Inferior parietal cortex (tissue), 1 donor: ENCODE measurements around the gene JCAD.
"Not testable (repeated sequence)": the region's sequence is repeated elsewhere in the genome, so short reads cannot be mapped to it uniquely, and the experiment has no call there.

Experiments used
- DNase-seq: peaks from one replicate; pipeline ENCODE4 v3.0.0-alpha.2; 2016; ENCODE audit errors: extremely low spot score

JCAD gene

GRCh38 chr10:29993319-29993915 is 66.0 kb downstream of the JCAD start:
- no peak for DNase-seq

GRCh38 chr10:29992914-29993313 is 66.5 kb downstream of the JCAD start:
- no peak for DNase-seq

- DNase-seq, result no peak
Measured at GRCh38 chr10:29991382-29991781, 68.0 kb downstream of the JCAD start.

GRCh38 chr10:29987471-29987870 is 71.9 kb downstream of the JCAD start:
- DNase-seq, result no peak

- no peak for DNase-seq
Measured at GRCh38 chr10:29982997-29983648, 76.3 kb downstream of the JCAD start.

- DNase-seq, result no peak
Measured at GRCh38 chr10:29981510-29981909, 77.9 kb downstream of the JCAD start.

GRCh38 chr10:29980084-29980483 is 79.3 kb downstream of the JCAD start:
- DNase-seq, result no peak

- DNase-seq, result not testable (repeated sequence)
Measured at GRCh38 chr10:29979421-29979779, 80.0 kb downstream of the JCAD start.

- no peak for DNase-seq
Measured at GRCh38 chr10:29977171-29977570, 82.2 kb downstream of the JCAD start.

GRCh38 chr10:29976134-29976533 is 83.3 kb downstream of the JCAD start:
- no peak for DNase-seq

- DNase-seq, result no peak
Measured at GRCh38 chr10:29974773-29975172, 84.6 kb downstream of the JCAD start.

- DNase-seq, result no peak
Measured at GRCh38 chr10:29973921-29974320, 85.5 kb downstream of the JCAD start.

GRCh38 chr10:29970576-29970975 is 88.8 kb downstream of the JCAD start:
- no peak for DNase-seq

GRCh38 chr10:29970012-29970396 is 89.4 kb downstream of the JCAD start:
- no peak for DNase-seq

GRCh38 chr10:29969255-29970011 is 90.0 kb downstream of the JCAD start:
- DNase-seq, result no peak

GRCh38 chr10:29968585-29968984 is 90.8 kb downstream of the JCAD start:
- no peak for DNase-seq

- DNase-seq, result no peak
Measured at GRCh38 chr10:29966269-29966668, 93.1 kb downstream of the JCAD start.
